ENCODE data around the gene CTU1. TPM values are rescaled to one million over a fixed set of nuclear protein-coding genes. Genes with fewer than 3 reads are reported as not detected.

The CTU1 gene
- total RNA-seq, 1 experiment from 2014 or later = 11.3 TPM

DNA sequence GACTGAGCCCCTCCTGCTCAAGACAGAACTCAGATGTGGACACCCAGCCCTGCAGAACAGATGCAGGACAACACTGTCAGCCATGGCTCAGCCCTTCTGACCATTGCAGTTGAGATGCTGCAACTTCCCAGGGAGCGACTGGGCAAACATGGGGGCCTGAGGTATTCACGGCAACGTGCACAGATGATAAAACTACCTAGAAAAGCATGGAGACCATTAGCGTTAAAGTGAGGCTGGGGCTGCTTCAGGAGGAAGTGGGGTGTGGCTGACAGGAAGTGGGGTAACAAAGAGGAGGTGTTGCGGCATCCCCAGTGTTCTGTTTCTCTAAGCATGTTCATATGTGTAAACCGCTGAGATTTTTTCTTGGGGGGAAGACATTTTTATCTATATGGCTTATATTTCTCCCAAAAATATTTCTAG lies 15.2 kb upstream of the CTU1 start:
- CTCF ChIA-PET = no interaction called here
- Mint-ChIP-seq H3K27me3 (ENCODE audit: unreplicated experiment) (no peaks in the 10 kb centered on the region), H3K9me3 (ENCODE audit: low read depth, unreplicated experiment) (no peaks in the 10 kb centered on the region), H3K27ac (ENCODE audit: unreplicated experiment) (no peak overlapping the region), H3K4me3 (ENCODE audit: low read depth, unreplicated experiment) (no peak overlapping the region), H3K4me1 (ENCODE audit: low read depth, unreplicated experiment) (peaks cover 1% of the 10 kb centered on the region), H3K36me3 (ENCODE audit: insufficient read depth, unreplicated experiment) (no peaks in the 10 kb centered on the region)
- BruUV-seq (replicated peaks) = no TSS peak
- intact Hi-C loops (cut with micrococcal nuclease; ENCODE audit: unreplicated experiment) = no loop called here
- TF ChIP-seq, protein P1, sequence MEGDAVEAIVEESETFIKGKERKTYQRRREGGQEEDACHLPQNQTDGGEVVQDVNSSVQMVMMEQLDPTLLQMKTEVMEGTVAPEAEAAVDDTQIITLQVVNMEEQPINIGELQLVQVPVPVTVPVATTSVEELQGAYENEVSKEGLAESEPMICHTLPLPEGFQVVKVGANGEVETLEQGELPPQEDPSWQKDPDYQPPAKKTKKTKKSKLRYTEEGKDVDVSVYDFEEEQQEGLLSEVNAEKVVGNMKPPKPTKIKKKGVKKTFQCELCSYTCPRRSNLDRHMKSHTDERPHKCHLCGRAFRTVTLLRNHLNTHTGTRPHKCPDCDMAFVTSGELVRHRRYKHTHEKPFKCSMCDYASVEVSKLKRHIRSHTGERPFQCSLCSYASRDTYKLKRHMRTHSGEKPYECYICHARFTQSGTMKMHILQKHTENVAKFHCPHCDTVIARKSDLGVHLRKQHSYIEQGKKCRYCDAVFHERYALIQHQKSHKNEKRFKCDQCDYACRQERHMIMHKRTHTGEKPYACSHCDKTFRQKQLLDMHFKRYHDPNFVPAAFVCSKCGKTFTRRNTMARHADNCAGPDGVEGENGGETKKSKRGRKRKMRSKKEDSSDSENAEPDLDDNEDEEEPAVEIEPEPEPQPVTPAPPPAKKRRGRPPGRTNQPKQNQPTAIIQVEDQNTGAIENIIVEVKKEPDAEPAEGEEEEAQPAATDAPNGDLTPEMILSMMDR (IDR thresholded peaks at IDR 0.05; ENCODE audit: unreplicated experiment) = no peak
- no peak for DNase-seq

DNA sequence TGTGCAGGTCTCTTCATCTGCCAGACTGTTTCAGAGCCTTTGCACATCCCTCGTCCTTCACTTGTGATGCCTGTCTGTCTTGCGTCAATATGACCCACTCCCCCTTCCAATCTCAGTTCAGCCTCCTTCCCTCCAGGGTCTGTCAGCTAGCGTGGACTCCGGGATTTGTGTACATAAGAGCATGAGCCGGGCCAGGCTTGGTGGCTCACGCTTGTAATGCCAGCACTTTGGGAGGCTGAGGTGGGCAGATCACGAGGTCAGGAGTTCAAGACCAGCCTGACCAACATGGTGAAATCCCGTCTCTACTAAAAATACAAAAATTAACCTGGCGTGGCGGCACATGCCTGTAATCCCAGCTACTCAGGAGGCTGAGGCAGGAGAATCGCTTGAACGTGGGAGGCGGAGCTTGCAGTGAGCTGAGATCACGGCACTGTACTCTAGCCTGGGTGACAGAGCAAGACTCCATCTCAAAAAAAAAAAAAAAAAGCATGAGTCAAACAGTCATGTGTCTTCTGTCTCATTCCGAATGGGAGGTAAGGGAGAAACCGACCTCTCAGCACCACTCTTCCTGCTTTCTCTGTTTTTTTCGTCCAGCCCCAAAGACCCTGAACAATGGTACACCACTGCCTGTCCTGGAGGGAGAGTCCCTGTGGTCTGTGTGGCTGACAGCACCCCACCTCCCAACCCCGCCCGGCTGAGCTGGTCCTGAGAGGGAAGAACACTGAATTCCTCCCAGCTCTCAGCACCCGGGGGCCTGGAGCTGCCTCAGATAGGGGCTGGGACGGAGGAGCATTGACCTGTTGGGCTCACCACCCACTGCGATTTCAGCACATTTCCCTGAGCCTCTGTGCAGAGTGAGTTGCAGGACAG lies 14.1 kb upstream of the CTU1 start:
- DNase-seq = no peak
- H3K4me3 Mint-ChIP-seq (ENCODE audit: low read depth, unreplicated experiment) = no peak overlapping the region
- CTCF ChIA-PET = interaction anchor here (0.6 kb wide), 1 partner anchor 163 kb away, joined by 3 read pairs; no protein-coding TSS in a partner anchor
- H3K27ac Mint-ChIP-seq (ENCODE audit: unreplicated experiment) = no peak overlapping the region
- no peaks in the 10 kb centered on the region for H3K9me3 Mint-ChIP-seq (ENCODE audit: low read depth, unreplicated experiment)
- TF ChIP-seq, protein P1 (IDR thresholded peaks at IDR 0.05; ENCODE audit: unreplicated experiment) = no peak
- no TSS peak for BruUV-seq (replicated peaks)
- intact Hi-C loops (cut with micrococcal nuclease; ENCODE audit: unreplicated experiment) = no loop called here
- no peaks in the 10 kb centered on the region for H3K27me3 Mint-ChIP-seq (ENCODE audit: unreplicated experiment)
- no peaks in the 10 kb centered on the region for H3K36me3 Mint-ChIP-seq (ENCODE audit: insufficient read depth, unreplicated experiment)
- no peaks in the 10 kb centered on the region for H3K4me1 Mint-ChIP-seq (ENCODE audit: low read depth, unreplicated experiment)

GRCh38 chr19:51121257-51121656 lies 13.0 kb upstream of the CTU1 start:
- intact Hi-C loops (cut with micrococcal nuclease; ENCODE audit: unreplicated experiment) = no loop called here
- H3K4me3 Mint-ChIP-seq (ENCODE audit: low read depth, unreplicated experiment) = no peak overlapping the region
- no peak overlapping the region for H3K27ac Mint-ChIP-seq (ENCODE audit: unreplicated experiment)
- no peaks in the 10 kb centered on the region for H3K36me3 Mint-ChIP-seq (ENCODE audit: insufficient read depth, unreplicated experiment)
- BruUV-seq (replicated peaks) = no TSS peak
- no peaks in the 10 kb centered on the region for H3K9me3 Mint-ChIP-seq (ENCODE audit: low read depth, unreplicated experiment)
- CTCF ChIA-PET = interaction anchor here (0.6 kb wide), 1 partner anchor 249 kb away, joined by 4 read pairs; no protein-coding TSS in a partner anchor
- H3K27me3 Mint-ChIP-seq (ENCODE audit: unreplicated experiment) = no peaks in the 10 kb centered on the region
- no peak for DNase-seq
- TF ChIP-seq, protein P1 (IDR thresholded peaks at IDR 0.05; ENCODE audit: unreplicated experiment) = no peak
- no peaks in the 10 kb centered on the region for H3K4me1 Mint-ChIP-seq (ENCODE audit: low read depth, unreplicated experiment)

DNA sequence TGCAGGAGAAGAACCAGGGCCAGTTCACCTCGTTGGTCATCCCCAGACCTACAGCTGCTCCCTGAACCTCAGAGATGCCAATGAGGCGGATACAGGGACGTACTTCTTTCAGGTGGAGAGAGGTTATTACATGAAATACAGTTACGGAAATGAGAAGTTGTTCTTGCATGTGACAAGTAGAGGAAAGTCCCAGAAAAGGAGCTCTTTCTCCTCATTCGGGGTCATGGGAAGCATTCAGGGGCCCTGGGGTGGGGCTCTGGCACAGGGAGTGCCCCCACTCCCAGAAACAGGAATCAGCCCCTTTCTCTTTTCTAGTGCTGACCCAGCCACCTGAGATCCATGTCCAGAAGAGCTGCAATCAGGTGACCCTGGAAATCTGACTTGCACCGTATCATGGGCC lies 12.0 kb upstream of the CTU1 start:
- CTCF ChIA-PET = interaction anchor here (0.7 kb wide), 1 partner anchor 24 kb away, joined by 3 read pairs; no protein-coding TSS in a partner anchor
- intact Hi-C loops (cut with micrococcal nuclease; ENCODE audit: unreplicated experiment) = no loop called here
- no TSS peak for BruUV-seq (replicated peaks)

More for the DNA sequence above, 12.0 kb upstream of the CTU1 start:
- DNase-seq = no peak
- Mint-ChIP-seq H3K4me3 (ENCODE audit: low read depth, unreplicated experiment) (no peak overlapping the region), H3K36me3 (ENCODE audit: insufficient read depth, unreplicated experiment) (no peaks in the 10 kb centered on the region), H3K4me1 (ENCODE audit: low read depth, unreplicated experiment) (no peaks in the 10 kb centered on the region), H3K27ac (ENCODE audit: unreplicated experiment) (no peak overlapping the region), H3K9me3 (ENCODE audit: low read depth, unreplicated experiment) (no peaks in the 10 kb centered on the region), H3K27me3 (ENCODE audit: unreplicated experiment) (no peaks in the 10 kb centered on the region)
- TF ChIP-seq, protein P1 (IDR thresholded peaks at IDR 0.05; ENCODE audit: unreplicated experiment) = no peak
